Urinary bladder (tissue), 4 donors: ENCODE measurements around the gene MACF1. TPM values are rescaled to one million over a fixed set of nuclear protein-coding genes. Genes with fewer than 3 reads are reported as not detected.
A peak's percentile ranks its signal among the peaks of the same experiment; 100 is the strongest.
"Not testable (repeated sequence)": the region's sequence is repeated elsewhere in the genome, so short reads cannot be mapped to it uniquely, and the experiment has no call there.

Experiments
- DNase-seq: peaks from one replicate; pipeline ENCODE4 v3.0.0-alpha.2; 2015; ENCODE audit errors: extremely low spot score
- H3K27ac ChIP-seq: one replicate; pipeline ENCODE4 v1.5.1; 2013; ENCODE audit warnings: low read depth, mild to moderate bottlenecking, moderate library complexity
- H3K36me3 ChIP-seq: one replicate; pipeline ENCODE4 v1.6.1; 2013; ENCODE audit warnings: mild to moderate bottlenecking, moderate library complexity; ENCODE audit not compliant: insufficient read depth
- H3K4me1 ChIP-seq: one replicate; pipeline ENCODE4 v1.6.1; 2013; ENCODE audit warnings: mild to moderate bottlenecking, moderate library complexity; ENCODE audit not compliant: insufficient read depth
- H3K4me3 ChIP-seq: one replicate; pipeline ENCODE4 v1.5.1; 2013; ENCODE audit warnings: low read depth, low read length
- WGBS: extraction: QIAGEN DNeasy Blood & Tissue Kit; methylation state at CpG from one replicate; pipeline ENCODE4 v1.1.7; 2013; 5-methylcytosine and 5-hydroxymethylcytosine counted together
- polyA plus RNA-seq: library from polyadenylated mRNA; stranded (reverse); fragments of 200-250 nt; gene quantifications from one replicate; pipeline ENCODE4 v1.2.3, GENCODE V29; 2013
- total RNA-seq: library from RNA; depleted of rRNA; stranded (reverse); fragments of >200 nt; gene quantifications from one replicate; pipeline ENCODE4 v1.2.3, GENCODE V29; 2014
- donor health status: healthy with polysubstance abuse.
- donor health status: healthy.

MACF1 gene
- total and polyA plus RNA-seq, 2 donors, result 93.0 to 476 TPM

DNA sequence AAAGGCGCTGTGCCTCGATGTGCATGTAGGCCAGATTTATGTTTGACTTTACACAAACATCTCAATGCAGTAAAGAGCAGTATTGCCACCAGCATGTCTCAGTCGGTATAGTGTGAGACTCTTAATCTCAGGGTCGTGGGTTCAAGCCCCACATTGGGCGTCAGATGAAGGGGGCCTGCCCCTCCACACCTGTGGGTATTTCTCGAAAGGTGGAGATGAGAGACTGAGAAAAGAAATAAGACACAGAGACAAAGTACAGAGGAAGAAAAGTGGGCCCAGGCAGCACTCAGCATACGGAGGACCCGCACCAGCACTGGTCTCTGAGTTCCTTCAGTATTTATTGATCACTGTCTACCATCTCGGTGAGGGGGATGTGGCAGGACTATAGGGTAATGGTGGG, 299.9 kb downstream of the MACF1 start:
- not testable (repeated sequence) for DNase-seq, H3K4me3 ChIP-seq, H3K27ac ChIP-seq, H3K36me3 ChIP-seq, H3K4me1 ChIP-seq
- 77% methylated on average over 9 of the region's 9 CpGs for WGBS

DNA sequence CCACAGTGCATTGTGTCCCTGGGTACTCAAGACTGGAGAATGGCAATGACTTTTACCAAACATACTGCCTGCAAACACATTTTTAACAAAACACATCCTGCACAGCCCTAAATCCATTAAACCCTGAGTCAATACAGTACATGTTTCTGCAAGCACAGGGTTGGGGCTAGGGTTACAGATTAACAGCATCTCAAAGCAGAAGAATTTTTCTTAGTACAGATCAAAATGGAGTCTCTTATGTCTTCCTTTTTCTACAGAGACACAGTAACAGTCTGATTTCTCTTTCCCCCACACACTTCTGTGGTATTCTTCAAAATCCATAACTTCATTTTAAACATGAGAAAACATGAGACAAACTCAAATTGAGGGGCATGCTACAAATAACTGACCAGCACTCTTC, 300.8 kb downstream of the MACF1 start:
- H3K4me3 ChIP-seq, result no peak overlapping the region
- no peaks in the 10 kb centered on the region for H3K4me1 ChIP-seq
- H3K27ac ChIP-seq, result no peak overlapping the region
- H3K36me3 ChIP-seq, result no peaks in the 10 kb centered on the region
- peak; percentile 14 for DNase-seq

- Histone ChIP-seq H3K4me1 (no peaks in the 10 kb centered on the region), H3K27ac (no peak overlapping the region), H3K36me3 (no peaks in the 10 kb centered on the region), H3K4me3 (no peak overlapping the region)
- DNase-seq, result no peak
- WGBS, result 78% methylated on average over 14 of the region's 14 CpGs
Measured at GRCh38 chr1:39507230-39507928, 302.9 kb downstream of the MACF1 start.

- Histone ChIP-seq H3K27ac (no peak overlapping the region), H3K4me1 (no peaks in the 10 kb centered on the region), H3K36me3 (no peaks in the 10 kb centered on the region), H3K4me3 (no peak overlapping the region)
- 86% methylated on average over 6 of the region's 6 CpGs for WGBS
- DNase-seq, result no peak
Measured at GRCh38 chr1:39508266-39508665, 303.8 kb downstream of the MACF1 start.

DNA sequence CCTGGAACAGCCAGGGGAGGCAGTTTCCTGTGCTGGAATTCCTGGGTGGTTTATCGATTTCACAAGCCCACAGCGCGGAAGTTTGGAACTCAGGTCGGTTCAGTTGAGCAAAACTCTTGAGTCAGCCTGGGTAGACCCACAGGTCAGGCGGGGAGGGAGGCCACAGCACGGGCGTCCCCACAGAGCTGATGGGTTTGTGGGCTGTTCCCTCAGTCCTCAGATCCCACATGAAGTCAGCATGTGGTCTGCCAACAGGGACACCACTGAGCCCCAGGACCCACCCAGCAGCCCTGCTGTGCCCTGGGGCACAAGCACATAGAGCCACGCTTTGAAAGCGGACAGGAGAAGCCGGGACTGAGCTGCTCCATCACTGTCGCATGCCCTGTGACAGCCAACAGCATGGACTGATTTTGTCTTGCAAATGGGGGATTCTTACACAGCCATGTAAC, 304.4 kb downstream of the MACF1 start:
- DNase-seq, result no peak
- 78% methylated on average over 11 of the region's 11 CpGs for WGBS
- no peaks in the 10 kb centered on the region for H3K36me3 ChIP-seq
- H3K27ac ChIP-seq, result no peak overlapping the region
- no peaks in the 10 kb centered on the region for H3K4me1 ChIP-seq
- no peak overlapping the region for H3K4me3 ChIP-seq

DNA sequence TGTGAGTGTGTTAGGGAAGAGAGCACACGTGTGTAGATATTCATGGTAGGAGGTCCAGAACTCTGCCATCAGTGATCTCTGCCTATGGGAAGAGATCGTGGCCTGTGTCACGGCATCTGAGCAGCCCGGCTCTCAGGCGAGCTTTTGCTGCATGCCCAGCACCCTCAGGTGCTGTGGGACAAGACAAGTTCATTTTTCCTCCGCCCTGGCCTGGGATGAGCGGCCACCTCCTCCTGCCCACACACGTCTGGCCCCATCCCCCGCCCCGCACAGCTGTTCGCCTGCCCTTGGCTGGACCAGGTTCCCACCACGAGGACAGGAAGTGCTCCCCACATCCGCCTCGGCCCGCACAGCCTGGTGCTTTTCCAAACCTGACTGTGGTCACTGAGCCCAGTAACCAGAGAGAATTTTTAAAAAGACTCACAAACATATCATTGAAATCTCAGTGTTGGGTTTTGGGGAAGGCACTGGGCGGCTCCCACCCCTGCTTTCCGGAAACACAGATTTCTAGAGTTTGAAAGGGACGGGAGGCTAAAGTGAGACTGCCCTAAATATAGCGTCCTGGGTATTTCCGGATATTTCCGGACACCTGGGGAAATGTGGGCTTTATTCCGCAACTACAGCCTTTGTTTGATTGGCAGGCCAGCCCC, 305.0 kb downstream of the MACF1 start:
- Histone ChIP-seq H3K27ac (no peak overlapping the region), H3K4me3 (no peak overlapping the region), H3K36me3 (no peaks in the 10 kb centered on the region), H3K4me1 (no peaks in the 10 kb centered on the region)
- no peak for DNase-seq
- 62% methylated on average over 22 of the region's 22 CpGs for WGBS

GRCh38 chr1:39510570-39511186, 306.2 kb downstream of the MACF1 start:
- not testable (repeated sequence) for H3K36me3 ChIP-seq, H3K4me3 ChIP-seq, H3K27ac ChIP-seq, DNase-seq, H3K4me1 ChIP-seq
- 90% methylated on average over 16 of the region's 20 CpGs for WGBS

DNA sequence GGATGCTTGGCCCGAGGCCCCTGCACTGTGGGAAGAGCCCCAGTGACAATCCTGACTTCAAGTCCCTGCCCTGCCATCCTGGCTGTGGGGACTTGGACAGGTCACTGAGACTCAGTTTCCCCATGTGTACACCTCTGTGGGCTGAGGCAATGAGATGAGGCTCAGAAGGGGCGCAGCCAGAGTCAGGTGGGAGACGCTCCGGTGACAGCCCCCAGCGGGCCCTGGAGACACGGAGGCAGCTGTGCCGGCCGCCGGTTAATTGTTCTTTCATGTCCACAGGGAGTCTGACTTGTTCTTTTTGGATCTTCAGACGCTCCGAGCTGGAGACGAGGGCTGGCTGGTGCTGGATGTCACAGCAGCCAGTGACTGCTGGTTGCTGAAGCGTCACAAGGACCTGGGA, 307.0 kb downstream of the MACF1 start:
- DNase-seq, H3K4me1 ChIP-seq, H3K27ac ChIP-seq, H3K36me3 ChIP-seq, H3K4me3 ChIP-seq: not testable (repeated sequence)
- WGBS, result 85% methylated on average over 8 of the region's 13 CpGs

- H3K36me3 ChIP-seq, H3K4me1 ChIP-seq, H3K27ac ChIP-seq, DNase-seq, H3K4me3 ChIP-seq: not testable (repeated sequence)
- 42% methylated on average over 7 of the region's 25 CpGs for WGBS
Measured at GRCh38 chr1:39512234-39512847, 307.8 kb downstream of the MACF1 start.

- not testable (repeated sequence) for H3K4me1 ChIP-seq, DNase-seq, H3K27ac ChIP-seq, H3K36me3 ChIP-seq
- WGBS, result 1% methylated on average over 34 of the region's 46 CpGs
- peak overlapping the region; percentile 18 for H3K4me3 ChIP-seq
Measured at GRCh38 chr1:39514710-39515124, 310.2 kb downstream of the MACF1 start.

DNA sequence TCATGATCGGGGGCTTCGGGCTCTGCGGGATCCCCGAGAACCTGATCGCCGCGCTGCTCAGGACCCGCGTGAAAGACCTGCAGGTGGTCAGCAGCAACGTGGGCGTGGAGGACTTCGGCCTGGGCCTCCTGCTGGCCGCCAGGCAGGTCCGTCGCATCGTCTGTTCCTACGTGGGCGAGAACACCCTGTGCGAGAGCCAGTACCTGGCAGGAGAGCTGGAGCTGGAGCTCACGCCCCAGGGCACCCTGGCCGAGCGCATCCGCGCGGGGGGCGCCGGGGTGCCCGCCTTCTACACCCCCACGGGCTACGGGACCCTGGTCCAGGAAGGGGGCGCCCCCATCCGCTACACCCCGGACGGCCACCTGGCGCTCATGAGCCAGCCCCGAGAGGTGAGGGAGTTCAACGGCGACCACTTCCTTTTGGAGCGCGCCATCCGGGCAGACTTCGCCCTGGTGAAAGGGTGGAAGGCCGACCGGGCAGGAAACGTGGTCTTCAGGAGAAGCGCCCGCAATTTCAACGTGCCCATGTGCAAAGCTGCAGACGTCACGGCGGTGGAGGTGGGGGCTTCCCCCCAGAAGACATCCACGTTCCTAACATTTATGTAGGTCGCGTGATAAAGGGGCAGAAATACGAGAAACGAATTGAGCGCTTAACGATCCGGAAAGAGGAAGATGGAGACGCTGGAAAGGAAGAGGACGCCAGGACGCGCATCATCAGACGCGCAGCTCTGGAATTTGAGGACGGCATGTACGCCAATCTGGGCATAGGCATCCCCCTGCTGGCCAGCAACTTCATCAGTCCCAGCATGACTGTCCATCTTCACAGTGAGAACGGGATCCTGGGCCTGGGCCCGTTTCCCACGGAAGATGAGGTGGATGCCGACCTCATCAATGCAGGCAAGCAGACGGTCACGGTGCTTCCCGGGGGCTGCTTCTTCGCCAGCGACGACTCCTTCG, 310.9 kb downstream of the MACF1 start:
- not testable (repeated sequence) for H3K4me3 ChIP-seq, DNase-seq, H3K36me3 ChIP-seq, H3K4me1 ChIP-seq, H3K27ac ChIP-seq
- WGBS, result 5% methylated on average over 21 of the region's 78 CpGs

- not testable (repeated sequence) for H3K27ac ChIP-seq, H3K4me1 ChIP-seq, H3K36me3 ChIP-seq, DNase-seq, H3K4me3 ChIP-seq
- WGBS, result 80% methylated on average over 4 of the region's 4 CpGs
Measured at GRCh38 chr1:39516841-39517240, 312.3 kb downstream of the MACF1 start.

GRCh38 chr1:39517936-39518335, 313.4 kb downstream of the MACF1 start:
- H3K4me1 ChIP-seq, H3K36me3 ChIP-seq, DNase-seq, H3K4me3 ChIP-seq, H3K27ac ChIP-seq: not testable (repeated sequence)
- 93% methylated on average over 6 of the region's 7 CpGs for WGBS
